Glutamatergic neuron (in vitro differentiated cells): ENCODE data around the gene LRRFIP2. TPM values are rescaled to one million over a fixed set of nuclear protein-coding genes. Genes with fewer than 3 reads are reported as not detected.

Experiments used
- DNase-seq: peaks from one replicate; pipeline ENCODE4 v3.0.0; 2022
- H3K27ac Mint-ChIP-seq: one replicate; pipeline ENCODE4 v1.8.0; 2020; ENCODE audit warnings: mild to moderate bottlenecking, mixed read lengths, inconsistent platforms; ENCODE audit not compliant: unreplicated experiment
- H3K27me3 Mint-ChIP-seq: one replicate; pipeline ENCODE4 v1.8.0; 2020; ENCODE audit warnings: mild to moderate bottlenecking, moderate library complexity, mixed read lengths, inconsistent platforms; ENCODE audit not compliant: unreplicated experiment
- H3K36me3 Mint-ChIP-seq: one replicate; pipeline ENCODE4 v1.8.0; 2020; ENCODE audit warnings: mild to moderate bottlenecking, mixed read lengths, inconsistent platforms; ENCODE audit not compliant: unreplicated experiment
- H3K4me1 Mint-ChIP-seq: one replicate; pipeline ENCODE4 v1.8.0; 2020; ENCODE audit warnings: mild to moderate bottlenecking, low read depth, mixed read lengths, inconsistent platforms; ENCODE audit not compliant: unreplicated experiment
- H3K4me3 Mint-ChIP-seq: one replicate; pipeline ENCODE4 v1.8.0; 2020; ENCODE audit warnings: mild to moderate bottlenecking, mixed read lengths, inconsistent platforms; ENCODE audit not compliant: unreplicated experiment
- H3K9me3 Mint-ChIP-seq: one replicate; pipeline ENCODE4 v1.8.0; 2020; ENCODE audit warnings: mild to moderate bottlenecking, moderate library complexity, mixed read lengths, inconsistent platforms; ENCODE audit not compliant: unreplicated experiment
- CTCF ChIP-seq: fragments of 200-600 bp; sonication (generic); IDR thresholded peaks from one replicate; pipeline ENCODE4 v1.5.0; 2021; ENCODE audit not compliant: partially characterized antibody, unreplicated experiment
- total RNA-seq: library from RNA; stranded (reverse); fragmentation: NEBNext Ultra II Directional; extraction: Animal tissue kit (Norgen Biotek cat#: 25700); gene quantifications from one replicate; pipeline ENCODE4 v1.2.1, GENCODE V29; 2021; ENCODE audit not compliant: unreplicated experiment

Gene LRRFIP2
- total RNA-seq, 1 donor from 2014 or later = 45.3 TPM

GRCh38 chr3:37071921-37072320 lies 102.5 kb downstream of the LRRFIP2 start:
- Mint-ChIP-seq H3K9me3 (no peaks in the 10 kb centered on the region), H3K27me3 (no peaks in the 10 kb centered on the region), H3K4me1 (no peaks in the 10 kb centered on the region), H3K36me3 (no peaks in the 10 kb centered on the region), H3K4me3 (no peak overlapping the region), H3K27ac (no peak overlapping the region)
- TF ChIP-seq CTCF = no peak
- DNase-seq = no peak

- DNase-seq = no peak
- no peaks in the 10 kb centered on the region for H3K27me3 Mint-ChIP-seq
Measured at GRCh38 chr3:37068031-37068430, 106.4 kb downstream of the LRRFIP2 start.

DNA sequence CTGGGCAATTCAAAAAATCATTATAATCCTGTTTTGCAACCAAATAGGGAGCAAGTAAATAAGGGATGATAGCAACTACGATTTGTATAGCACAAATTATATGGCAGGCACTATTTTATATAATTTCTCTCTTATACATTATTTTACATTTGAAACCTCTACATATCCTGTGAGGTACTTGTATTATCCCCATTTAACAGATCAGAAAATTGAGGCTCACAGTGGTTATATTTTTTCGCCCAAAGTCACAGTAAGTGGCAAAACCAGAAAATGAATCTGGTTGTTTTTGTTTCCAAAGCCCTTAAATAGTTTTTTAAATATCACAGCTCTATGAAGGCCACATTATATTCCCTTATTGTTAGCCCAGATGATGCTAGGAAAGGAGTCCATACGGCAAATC lies 106.8 kb downstream of the LRRFIP2 start:
- H3K4me3 Mint-ChIP-seq = no peak overlapping the region

More at GRCh38 chr3:37068031-37068430, 106.4 kb downstream of the LRRFIP2 start:
- H3K9me3 Mint-ChIP-seq = no peaks in the 10 kb centered on the region
- no peaks in the 10 kb centered on the region for H3K4me1 Mint-ChIP-seq
- peaks cover 4% of the 10 kb centered on the region for H3K36me3 Mint-ChIP-seq
- H3K4me3 Mint-ChIP-seq = no peak overlapping the region
- no peak for TF ChIP-seq CTCF
- no peak overlapping the region for H3K27ac Mint-ChIP-seq

DNA sequence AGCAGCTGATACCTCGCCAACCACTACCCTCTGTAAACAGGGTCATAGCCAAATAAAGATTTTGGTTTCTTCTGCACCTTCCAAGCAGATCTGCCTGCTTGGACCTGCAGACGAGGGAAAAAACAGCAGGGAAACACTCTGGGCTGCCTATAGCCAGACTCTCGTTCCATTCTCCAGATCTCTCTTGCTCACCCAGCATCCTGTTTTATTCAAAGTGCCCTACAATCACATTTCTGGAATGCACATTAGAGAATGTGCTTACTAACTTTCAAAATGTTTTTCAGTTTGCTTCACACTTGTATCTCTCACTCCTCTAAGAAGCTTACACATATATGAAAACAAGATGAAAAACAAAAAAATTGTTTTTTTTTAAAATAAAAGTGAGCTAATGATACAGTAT lies 109.6 kb downstream of the LRRFIP2 start:
- Mint-ChIP-seq H3K36me3 (peaks cover 8% of the 10 kb centered on the region), H3K9me3 (no peaks in the 10 kb centered on the region), H3K4me1 (no peaks in the 10 kb centered on the region), H3K27ac (no peak overlapping the region), H3K4me3 (no peak overlapping the region), H3K27me3 (no peaks in the 10 kb centered on the region)
- no peak for TF ChIP-seq CTCF
- no peak for DNase-seq

More for the DNA sequence above, 106.8 kb downstream of the LRRFIP2 start:
- H3K36me3 Mint-ChIP-seq = peaks cover 4% of the 10 kb centered on the region
- no peak for TF ChIP-seq CTCF
- no peak overlapping the region for H3K27ac Mint-ChIP-seq
- H3K4me1 Mint-ChIP-seq = no peaks in the 10 kb centered on the region
- no peaks in the 10 kb centered on the region for H3K27me3 Mint-ChIP-seq
- no peak for DNase-seq
- H3K9me3 Mint-ChIP-seq = no peaks in the 10 kb centered on the region

DNA sequence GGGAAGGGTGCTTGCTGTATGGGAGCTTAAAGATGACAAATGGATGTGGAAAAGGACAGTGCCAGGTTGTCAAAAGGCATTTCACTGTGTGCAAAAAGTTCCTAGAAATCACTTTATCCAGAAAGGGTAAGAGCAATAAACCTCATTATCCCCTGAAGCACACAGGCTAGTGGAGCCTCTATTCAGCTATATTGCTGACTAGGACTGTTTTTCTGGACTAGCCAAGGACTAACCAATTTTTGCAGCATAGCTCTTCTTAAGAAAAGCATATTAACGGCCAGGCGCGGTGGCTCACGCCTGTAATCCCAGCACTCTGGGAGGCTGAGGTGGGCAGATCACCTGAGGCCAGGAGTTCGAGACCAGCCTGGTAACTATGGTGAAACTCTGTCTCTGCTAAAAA lies 116.3 kb downstream of the LRRFIP2 start:
- Mint-ChIP-seq H3K4me3 (no peak overlapping the region), H3K27me3 (no peaks in the 10 kb centered on the region), H3K36me3 (peaks cover 4% of the 10 kb centered on the region), H3K4me1 (peaks cover 5% of the 10 kb centered on the region), H3K9me3 (no peaks in the 10 kb centered on the region), H3K27ac (no peak overlapping the region)
- no peak for TF ChIP-seq CTCF
- DNase-seq = no peak
